ENCODE data around the gene CCR9. TPM values are rescaled to one million over a fixed set of nuclear protein-coding genes. Genes with fewer than 3 reads are reported as not detected.

The CCR9 gene
- total RNA-seq, 2 donors from 2014 or later, result not detected

GRCh38 chr3:45887285-45887684, 942 bp downstream of the CCR9 start:
- Histone ChIP-seq H3K4me3 (no peak overlapping the region), H3K9me3 (no peaks in the 10 kb centered on the region), H3K4me1 (no peaks in the 10 kb centered on the region), H3K36me3 (no peaks in the 10 kb centered on the region), H3K27me3 (no peaks in the 10 kb centered on the region), H3K27ac (no peak overlapping the region)
- no peak for DNase-seq (ENCODE audit: low spot score)
- TF ChIP-seq CTCF (IDR thresholded peaks at IDR 0.05), result no peak

GRCh38 chr3:45887759-45888511, 1.6 kb downstream of the CCR9 start:
- no peak overlapping the region for H3K4me3 ChIP-seq
- no peaks in the 10 kb centered on the region for H3K27me3 ChIP-seq
- H3K9me3 ChIP-seq, result no peaks in the 10 kb centered on the region
- H3K4me1 ChIP-seq, result no peaks in the 10 kb centered on the region
- no peaks in the 10 kb centered on the region for H3K36me3 ChIP-seq
- TF ChIP-seq CTCF (IDR thresholded peaks at IDR 0.05), result no peak
- DNase-seq (ENCODE audit: low spot score), result no peak
- no peak overlapping the region for H3K27ac ChIP-seq

- TF ChIP-seq CTCF (IDR thresholded peaks at IDR 0.05), result no peak
- no peak for DNase-seq (ENCODE audit: low spot score)
- Histone ChIP-seq H3K9me3 (no peaks in the 10 kb centered on the region), H3K27ac (no peak overlapping the region), H3K27me3 (no peaks in the 10 kb centered on the region), H3K4me3 (no peak overlapping the region), H3K4me1 (no peaks in the 10 kb centered on the region), H3K36me3 (no peaks in the 10 kb centered on the region)
Observed at GRCh38 chr3:45889337-45889736, 3.0 kb downstream of the CCR9 start.

- DNase-seq (ENCODE audit: low spot score), result no peak
- H3K4me1 ChIP-seq, result no peaks in the 10 kb centered on the region
- TF ChIP-seq CTCF (IDR thresholded peaks at IDR 0.05), result no peak
Observed at GRCh38 chr3:45890405-45890804, 4.1 kb downstream of the CCR9 start.

GRCh38 chr3:45892161-45892560, 5.8 kb downstream of the CCR9 start:
- no peak for DNase-seq (ENCODE audit: low spot score)
- no peak for TF ChIP-seq CTCF (IDR thresholded peaks at IDR 0.05)
- no peak overlapping the region for H3K4me3 ChIP-seq
- H3K4me1 ChIP-seq, result no peaks in the 10 kb centered on the region
- no peaks in the 10 kb centered on the region for H3K27me3 ChIP-seq
- H3K36me3 ChIP-seq, result no peaks in the 10 kb centered on the region
- no peak overlapping the region for H3K27ac ChIP-seq
- no peaks in the 10 kb centered on the region for H3K9me3 ChIP-seq

More at GRCh38 chr3:45890405-45890804, 4.1 kb downstream of the CCR9 start:
- H3K9me3 ChIP-seq, result no peaks in the 10 kb centered on the region
- H3K4me3 ChIP-seq, result no peak overlapping the region
- H3K27me3 ChIP-seq, result no peaks in the 10 kb centered on the region
- no peaks in the 10 kb centered on the region for H3K36me3 ChIP-seq
- H3K27ac ChIP-seq, result no peak overlapping the region

- no peaks in the 10 kb centered on the region for H3K36me3 ChIP-seq
- no peak for TF ChIP-seq CTCF (IDR thresholded peaks at IDR 0.05)
- H3K4me1 ChIP-seq, result no peaks in the 10 kb centered on the region
- DNase-seq (ENCODE audit: low spot score), result no peak
- no peak overlapping the region for H3K27ac ChIP-seq
- H3K9me3 ChIP-seq, result no peaks in the 10 kb centered on the region
- no peaks in the 10 kb centered on the region for H3K27me3 ChIP-seq
- no peak overlapping the region for H3K4me3 ChIP-seq
Observed at GRCh38 chr3:45894015-45894414, 7.7 kb downstream of the CCR9 start.

Data from right atrium auricular region (tissue), 2 donors.